Measurements from ENCODE around the gene CCT7.

CCT7 gene

GRCh38 chr2:73227086-73227485 is 7.0 kb upstream of the CCT7 start:
- no peak for DNase-seq

GRCh38 chr2:73228631-73229030 is 5.5 kb upstream of the CCT7 start:
- no peak for DNase-seq

GRCh38 chr2:73232403-73233153 is 1.5 kb upstream of the CCT7 start:
- peak; percentile 57 for DNase-seq

- peak; percentile 100 for DNase-seq
Observed at GRCh38 chr2:73233154-73233931, 765 bp upstream of the CCT7 start, which contains the start of gene PRADC1. Gene PRADC1 (minus strand): TSS chr2:73233239. CDS start chr2:73233160, 79 bp downstream.

GRCh38 chr2:73235315-73236028 is 1.4 kb downstream of the CCT7 start:
- DNase-seq = no peak

GRCh38 chr2:73237168-73237567 is 3.1 kb downstream of the CCT7 start:
- DNase-seq = no peak

GRCh38 chr2:73238149-73238548 is 4.0 kb downstream of the CCT7 start:
- DNase-seq = no peak

GRCh38 chr2:73238976-73239375 is 4.9 kb downstream of the CCT7 start:
- DNase-seq = no peak

- DNase-seq = no peak
Observed at GRCh38 chr2:73239776-73240175, 5.7 kb downstream of the CCT7 start.

GRCh38 chr2:73243884-73244570 is 9.9 kb downstream of the CCT7 start:
- no peak for DNase-seq

- DNase-seq = no peak
Observed at GRCh38 chr2:73244580-73244979, 10.5 kb downstream of the CCT7 start.

GRCh38 chr2:73246850-73247249 is 12.7 kb downstream of the CCT7 start:
- DNase-seq = no peak

GRCh38 chr2:73249636-73250035 is 15.5 kb downstream of the CCT7 start:
- DNase-seq = no peak

- DNase-seq = no peak
Observed at GRCh38 chr2:73250872-73251846, 17.1 kb downstream of the CCT7 start.

- DNase-seq = no peak
Observed at GRCh38 chr2:73252238-73253027, 18.3 kb downstream of the CCT7 start.

- no peak for DNase-seq
Observed at GRCh38 chr2:73253400-73253799, 19.3 kb downstream of the CCT7 start.

- DNase-seq = no peak
Observed at GRCh38 chr2:73253901-73254300, 19.8 kb downstream of the CCT7 start.

- no peak for DNase-seq
Observed at GRCh38 chr2:73254343-73255006, 20.4 kb downstream of the CCT7 start.

GRCh38 chr2:73255007-73255644 is 21.0 kb downstream of the CCT7 start:
- DNase-seq = no peak

Measured in eye (tissue), 1 donor.